GM18505 (cell line): ENCODE measurements around the gene THADA.

Source experiments
- ATAC-seq: cut with Tn5 transposase; IDR thresholded peaks from one replicate; pipeline ENCODE4 v1.9.1; 2021; ENCODE audit not compliant: unreplicated experiment
- POLR2A ChIP-seq: IDR thresholded peaks from 4 replicates; pipeline ENCODE4 v1.6.1; 2011; ENCODE audit warnings: borderline replicate concordance; ENCODE audit not compliant: insufficient read depth, insufficient read length; ENCODE audit errors: extremely low read depth

Gene THADA

DNA sequence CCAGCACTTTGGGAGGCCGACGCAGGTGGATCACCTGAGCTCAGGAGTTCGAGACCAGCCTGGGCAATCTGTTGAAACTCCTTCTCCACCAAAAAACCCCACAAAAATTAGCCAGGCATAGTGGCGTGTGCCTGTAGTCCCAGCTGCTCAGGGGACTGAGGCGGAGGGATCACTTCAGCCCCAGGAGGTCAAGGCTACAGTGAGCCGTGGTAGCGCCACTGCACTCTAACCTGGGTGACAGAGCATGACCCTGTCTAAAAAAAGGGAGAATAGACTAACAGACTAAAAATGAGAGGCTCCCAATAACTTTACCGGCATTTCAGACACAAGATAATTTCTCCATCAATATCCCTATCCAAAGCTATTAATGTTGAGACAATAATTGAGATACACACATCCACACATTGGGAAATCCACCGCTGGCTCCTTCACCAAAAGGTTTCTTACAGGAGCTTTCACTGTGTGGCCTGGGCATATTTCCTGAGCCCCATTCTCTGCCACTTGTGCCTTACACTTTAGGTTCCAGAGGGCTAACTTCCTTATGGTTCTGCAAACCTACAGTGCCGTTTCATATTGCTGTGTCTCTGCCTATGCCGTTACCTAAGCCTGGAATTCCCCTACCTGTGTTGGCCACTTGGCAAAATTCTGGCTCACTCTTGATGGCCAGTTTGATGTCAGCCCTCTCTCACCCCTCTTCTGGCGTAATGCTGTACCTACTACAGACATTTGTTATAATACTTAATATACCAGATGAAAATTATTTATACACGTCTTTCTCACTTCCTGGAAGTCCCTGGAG, 253.7 kb downstream of the THADA start:
- ATAC-seq, result no peak
- TF ChIP-seq POLR2A, result no peak

DNA sequence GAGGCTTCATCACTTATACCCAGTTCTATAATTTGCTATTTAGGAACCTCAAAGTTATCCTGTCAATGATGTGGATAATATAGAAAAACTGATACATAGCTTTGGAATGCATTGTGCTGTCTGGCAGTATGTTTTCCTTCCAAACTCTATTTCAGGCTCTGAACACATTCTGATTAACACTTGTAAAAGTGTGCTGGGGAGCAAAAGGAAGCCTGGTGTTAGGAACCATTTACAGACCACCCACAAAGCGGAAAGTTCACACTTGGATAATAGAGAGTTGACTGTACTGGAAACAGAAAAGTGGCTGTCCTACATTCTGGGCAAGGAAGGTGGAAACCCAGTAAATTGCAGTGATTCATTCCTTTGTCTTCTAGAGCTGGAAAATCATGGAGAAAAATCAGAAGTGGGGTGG, 254.9 kb downstream of the THADA start:
- no peak for ATAC-seq
- TF ChIP-seq POLR2A, result no peak

DNA sequence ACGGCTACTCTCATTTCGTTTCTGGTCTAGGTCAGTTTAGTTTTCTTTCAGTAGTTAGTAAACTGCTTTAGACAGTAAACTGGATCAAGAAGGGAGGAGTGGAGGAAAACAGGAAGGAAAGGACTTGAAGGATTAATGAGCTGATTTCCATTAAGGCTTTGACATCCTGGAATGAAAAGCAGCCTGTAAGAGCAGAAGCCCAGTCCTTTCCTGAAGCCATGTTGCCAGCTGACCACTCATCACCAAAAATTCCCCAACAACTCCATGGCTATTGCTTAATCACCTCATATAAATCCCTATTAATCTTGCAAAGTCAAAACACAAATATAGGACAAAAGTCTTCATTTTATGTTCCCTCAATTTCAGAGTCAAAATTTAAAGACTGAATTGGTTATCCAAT, 255.8 kb downstream of the THADA start:
- TF ChIP-seq POLR2A, result no peak
- ATAC-seq, result no peak

DNA sequence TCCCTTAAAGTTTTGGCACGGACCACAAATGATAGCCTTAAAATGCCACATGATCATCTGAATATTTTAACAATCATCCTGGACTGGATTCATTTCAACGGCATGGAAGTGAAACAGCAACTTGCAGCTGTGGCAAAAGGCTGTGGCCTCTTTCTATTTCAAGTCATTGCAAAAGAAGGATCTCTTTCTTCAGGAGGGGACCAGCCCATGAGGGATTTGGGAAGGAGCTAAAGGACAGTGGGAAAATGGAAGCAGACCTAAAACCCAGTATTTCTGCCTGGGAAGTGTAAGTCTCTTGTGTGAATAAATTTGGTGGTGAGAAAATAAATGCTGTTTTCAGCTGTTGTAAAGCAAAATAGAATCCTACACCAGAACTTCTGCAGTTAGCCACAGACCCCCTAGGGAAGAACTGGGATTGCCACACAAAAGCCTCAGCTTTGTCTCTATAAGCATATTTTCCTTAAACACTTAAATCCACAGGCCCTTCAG, 262.1 kb downstream of the THADA start:
- no peak for TF ChIP-seq POLR2A
- no peak for ATAC-seq

DNA sequence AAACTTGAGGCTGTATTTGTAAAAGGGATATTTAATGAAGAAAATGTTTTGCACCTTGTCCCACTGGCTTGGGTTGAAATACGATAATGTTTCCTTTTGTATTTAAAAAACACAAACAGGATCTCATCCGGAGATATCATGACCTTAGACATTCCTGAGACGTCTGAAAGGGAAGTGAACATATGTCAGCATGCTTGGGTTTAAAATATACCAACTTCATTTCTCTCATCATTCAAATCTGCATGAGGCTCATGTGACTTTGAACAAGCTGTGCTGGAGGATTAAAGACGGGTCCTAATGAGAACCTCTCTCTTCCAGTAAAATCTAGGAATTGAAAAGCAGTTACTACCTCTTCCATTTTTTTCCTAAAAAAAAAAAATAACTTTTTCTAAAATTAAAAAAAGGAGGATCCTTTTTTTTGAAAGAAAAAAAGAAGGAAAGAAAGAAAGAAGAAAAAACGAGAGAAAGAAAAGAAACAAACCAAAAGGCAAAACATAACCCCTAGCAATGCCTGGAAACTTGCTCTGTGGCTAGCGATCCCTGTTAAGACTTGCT, 262.7 kb downstream of the THADA start:
- no peak for ATAC-seq
- TF ChIP-seq POLR2A, result no peak

DNA sequence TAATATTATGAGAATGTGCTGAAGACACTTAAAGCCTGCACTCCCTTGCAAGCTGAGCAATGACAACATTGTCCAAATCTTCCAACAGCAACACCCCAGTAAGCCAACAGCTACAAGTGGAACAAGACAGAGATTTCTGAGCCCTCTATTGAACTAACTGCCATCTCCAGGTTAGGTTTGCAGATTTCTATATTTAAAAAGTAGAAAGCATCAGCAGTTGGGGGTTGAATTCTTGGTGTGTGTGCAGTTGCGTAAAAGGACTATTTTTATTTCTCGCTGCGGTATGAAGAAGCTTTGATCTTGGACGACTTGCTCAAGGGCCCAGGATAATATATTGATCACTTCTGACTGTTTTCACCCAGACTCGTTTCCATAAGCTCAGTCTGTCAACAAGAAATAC, 263.2 kb downstream of the THADA start:
- no peak for ATAC-seq

DNA sequence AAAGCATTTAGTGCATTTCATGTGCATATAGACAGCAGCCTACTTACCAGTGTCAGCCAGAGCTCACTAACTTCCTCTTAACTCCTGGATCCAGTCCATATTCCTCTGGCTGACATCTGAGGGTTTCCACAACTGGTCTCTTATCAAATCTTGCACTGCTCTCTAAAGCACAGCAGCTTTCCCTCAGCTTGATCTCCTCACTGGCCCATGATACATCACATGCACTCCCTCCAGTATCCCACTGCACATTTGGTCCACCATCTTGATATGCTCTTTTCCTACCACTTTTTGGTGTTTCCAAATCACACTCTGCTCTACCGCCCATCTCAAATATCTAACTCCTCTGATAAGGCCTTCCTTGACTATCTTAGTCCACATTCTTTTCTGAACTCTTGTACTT, 264.4 kb downstream of the THADA start:
- TF ChIP-seq POLR2A, result no peak
- ATAC-seq, result no peak

More for the DNA sequence above, 263.2 kb downstream of the THADA start:
- TF ChIP-seq POLR2A, result no peak

DNA sequence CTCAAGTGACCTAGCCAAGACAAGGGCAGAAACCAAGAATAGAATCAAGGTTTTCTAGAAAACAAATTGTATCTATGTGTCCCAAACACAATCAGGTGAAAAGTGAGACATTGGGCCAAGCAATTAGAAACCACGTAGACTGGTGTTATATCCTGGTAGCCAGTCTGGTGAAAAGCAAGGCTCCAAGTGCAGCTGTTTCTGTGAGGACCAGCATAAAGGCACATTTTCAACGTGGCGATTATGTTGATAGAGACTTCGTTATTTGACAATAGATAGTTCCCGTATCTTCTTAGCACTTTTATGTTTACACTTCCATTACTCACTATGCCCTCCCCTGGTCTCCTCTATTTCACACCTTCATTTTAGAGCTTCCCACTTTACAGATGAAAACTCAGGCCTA, 266.2 kb downstream of the THADA start:
- no peak for TF ChIP-seq POLR2A
- ATAC-seq, result no peak

DNA sequence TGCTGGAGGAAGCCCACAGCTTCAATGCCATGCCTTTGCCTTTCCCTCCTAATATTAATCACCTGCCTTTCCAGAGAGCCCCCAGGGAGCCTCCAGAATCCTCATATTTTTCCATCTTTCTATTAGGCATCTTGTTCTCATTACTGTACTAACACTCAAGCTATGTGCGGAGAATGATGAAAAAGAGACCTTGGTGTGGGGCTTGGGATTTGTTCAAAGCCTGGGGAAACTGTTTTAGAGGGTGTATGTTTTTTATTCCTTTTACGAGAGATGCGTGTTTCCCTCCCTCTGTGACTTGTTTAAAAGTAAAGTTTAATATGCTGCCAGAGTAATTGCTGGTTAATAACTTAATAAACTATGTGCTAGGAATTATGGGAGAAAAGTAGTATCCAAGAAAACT, 267.0 kb downstream of the THADA start:
- no peak for TF ChIP-seq POLR2A

DNA sequence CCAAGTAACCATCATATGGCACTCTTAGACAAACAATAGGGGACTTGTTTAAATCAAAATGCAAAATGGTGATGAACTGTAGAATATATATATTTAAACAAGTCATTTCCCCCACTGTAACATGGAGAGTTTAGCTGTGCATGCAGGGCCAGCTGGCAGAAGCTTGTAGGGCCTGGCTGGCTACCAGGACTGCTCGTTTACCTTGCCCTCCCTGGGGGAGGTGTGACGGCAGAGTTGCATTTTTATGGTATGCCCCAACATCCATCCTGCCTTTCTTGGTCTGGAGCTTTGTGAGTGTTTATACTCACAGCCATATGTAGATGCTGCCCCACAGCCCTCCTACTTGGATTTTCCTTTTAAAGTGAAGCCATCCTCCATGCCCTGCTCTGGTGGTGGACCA, 267.7 kb downstream of the THADA start:
- TF ChIP-seq POLR2A, result no peak

More for the DNA sequence above, 267.0 kb downstream of the THADA start:
- ATAC-seq, result no peak

DNA sequence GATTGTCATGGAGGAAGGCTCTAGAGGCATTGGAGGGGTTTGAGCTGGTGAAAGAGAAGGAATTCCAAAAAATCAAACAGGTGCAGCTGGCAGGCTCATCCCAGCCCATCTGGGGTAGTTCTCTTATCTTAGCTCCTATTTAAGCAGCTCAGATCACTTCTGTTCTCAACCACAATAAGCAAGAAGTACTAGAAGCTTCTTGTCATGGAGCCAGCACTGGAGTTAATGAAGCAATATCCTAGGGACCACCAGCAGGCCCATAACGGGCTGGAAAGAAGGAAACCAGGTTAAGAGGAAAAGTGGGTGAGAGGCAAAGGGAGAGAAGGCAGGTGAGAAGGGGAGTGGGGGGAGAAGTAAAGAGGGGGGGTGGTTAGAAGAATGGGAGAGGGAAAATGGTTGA, 268.7 kb downstream of the THADA start:
- no peak for TF ChIP-seq POLR2A
- ATAC-seq, result no peak

More for the DNA sequence above, 267.7 kb downstream of the THADA start:
- no peak for ATAC-seq

DNA sequence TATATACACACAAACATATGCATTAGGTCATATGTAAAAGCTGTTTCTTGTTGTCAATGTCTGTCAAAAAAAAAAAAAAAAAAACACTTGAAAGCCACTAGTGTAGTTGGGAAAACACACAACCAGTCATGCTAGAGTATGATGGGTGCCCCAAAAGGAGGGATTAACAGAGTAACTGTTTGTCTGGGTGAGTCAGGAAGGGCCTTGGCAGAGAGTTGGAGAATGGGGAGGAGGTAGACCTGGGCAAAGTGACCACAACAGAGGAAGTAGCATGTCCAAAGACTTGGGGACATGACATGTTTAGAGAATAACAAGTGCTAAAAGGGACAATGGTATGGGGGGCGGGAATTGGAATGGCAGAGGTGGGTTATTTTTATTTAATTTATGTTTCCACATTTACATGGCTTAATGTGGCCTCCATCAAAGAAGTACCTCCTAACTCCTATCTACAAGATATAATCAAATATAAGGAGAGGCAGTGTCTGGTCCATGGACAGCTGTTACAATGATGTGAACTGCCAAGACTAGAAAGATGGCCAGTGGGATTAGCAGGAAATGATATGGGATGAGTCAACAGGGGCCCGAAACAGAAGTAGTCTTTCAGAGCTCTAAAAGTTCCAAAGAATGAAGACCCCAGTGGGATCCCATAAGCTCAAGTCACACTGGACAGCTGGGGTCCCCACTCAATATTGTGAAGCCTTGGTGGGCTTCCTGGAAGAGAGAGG, 269.6 kb downstream of the THADA start:
- ATAC-seq, result no peak
- TF ChIP-seq POLR2A, result no peak

DNA sequence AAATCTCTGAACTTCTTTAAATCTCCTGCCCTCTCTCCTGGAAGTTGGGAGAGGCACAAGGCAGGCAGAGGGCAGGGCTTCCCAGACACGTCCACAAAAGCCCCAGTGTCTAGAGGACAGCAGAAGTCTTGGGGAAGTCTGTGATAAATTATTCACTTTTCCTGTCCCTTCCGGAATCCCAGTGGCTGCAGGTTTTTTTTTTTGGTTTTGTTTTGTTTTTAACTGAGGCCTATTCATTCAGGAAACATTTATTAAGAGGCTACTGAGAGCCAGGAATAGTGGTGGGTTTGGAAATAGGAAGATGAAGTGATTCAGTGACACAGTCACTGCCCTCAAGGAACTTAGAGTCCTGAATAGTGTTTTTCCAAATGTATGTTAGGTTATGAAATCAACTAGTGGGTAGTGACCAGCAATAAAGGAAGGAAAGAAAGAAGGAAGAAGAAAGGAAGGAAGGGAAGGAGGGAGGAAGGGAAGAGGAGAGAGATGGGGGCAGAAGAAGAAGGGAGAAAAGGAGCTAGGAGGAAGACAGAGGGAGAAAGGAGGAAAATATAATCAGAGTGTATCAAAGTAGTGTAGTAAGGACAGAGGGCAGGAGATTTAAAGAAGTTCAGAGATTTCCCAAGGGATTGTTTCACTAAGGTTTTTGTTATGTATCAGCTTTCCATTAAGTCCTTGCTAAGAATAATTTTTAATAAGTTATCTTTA, 270.6 kb downstream of the THADA start:
- no peak for TF ChIP-seq POLR2A
- ATAC-seq, result no peak
